Measurements from ENCODE around the gene TCF25.

DNA sequence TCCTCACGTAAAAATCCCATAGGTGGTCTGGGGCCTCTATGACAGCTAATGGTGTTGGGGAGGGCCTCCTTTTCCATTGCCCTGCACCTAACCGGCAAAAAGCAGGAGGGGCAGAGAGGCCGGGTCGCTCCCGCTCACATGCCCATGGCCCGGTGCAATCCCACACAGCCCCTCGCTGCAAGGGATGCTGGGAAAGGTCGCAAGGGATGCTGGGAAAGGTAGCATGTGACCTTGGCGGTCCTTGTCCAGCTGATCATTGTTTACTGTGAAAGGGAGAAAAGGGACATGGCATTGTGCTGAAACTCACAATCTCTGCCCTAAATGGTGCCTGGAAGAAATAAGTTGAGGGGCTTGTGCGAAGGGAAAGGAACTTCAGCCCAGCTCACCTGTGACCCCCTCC is 85.2 kb downstream of the TCF25 start:
- TF ChIP-seq, protein P1, sequence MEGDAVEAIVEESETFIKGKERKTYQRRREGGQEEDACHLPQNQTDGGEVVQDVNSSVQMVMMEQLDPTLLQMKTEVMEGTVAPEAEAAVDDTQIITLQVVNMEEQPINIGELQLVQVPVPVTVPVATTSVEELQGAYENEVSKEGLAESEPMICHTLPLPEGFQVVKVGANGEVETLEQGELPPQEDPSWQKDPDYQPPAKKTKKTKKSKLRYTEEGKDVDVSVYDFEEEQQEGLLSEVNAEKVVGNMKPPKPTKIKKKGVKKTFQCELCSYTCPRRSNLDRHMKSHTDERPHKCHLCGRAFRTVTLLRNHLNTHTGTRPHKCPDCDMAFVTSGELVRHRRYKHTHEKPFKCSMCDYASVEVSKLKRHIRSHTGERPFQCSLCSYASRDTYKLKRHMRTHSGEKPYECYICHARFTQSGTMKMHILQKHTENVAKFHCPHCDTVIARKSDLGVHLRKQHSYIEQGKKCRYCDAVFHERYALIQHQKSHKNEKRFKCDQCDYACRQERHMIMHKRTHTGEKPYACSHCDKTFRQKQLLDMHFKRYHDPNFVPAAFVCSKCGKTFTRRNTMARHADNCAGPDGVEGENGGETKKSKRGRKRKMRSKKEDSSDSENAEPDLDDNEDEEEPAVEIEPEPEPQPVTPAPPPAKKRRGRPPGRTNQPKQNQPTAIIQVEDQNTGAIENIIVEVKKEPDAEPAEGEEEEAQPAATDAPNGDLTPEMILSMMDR (IDR thresholded peaks at IDR 0.05 in 8 of 11, conservative IDR thresholded peaks at IDR 0.05 in 3 of 11): no peak
- TF ChIP-seq POLR2A (IDR thresholded peaks at IDR 0.05): no peak
- TF ChIP-seq POLR2AphosphoS5 (IDR thresholded peaks at IDR 0.05): no peak

Measured in spleen (tissue), 7 donors.